MG63 (cell line): Measurements from ENCODE around the gene MYO15B. TPM values are rescaled to one million over a fixed set of nuclear protein-coding genes. Genes with fewer than 3 reads are reported as not detected.

Experiments
- DNase-seq: peaks from one replicate; pipeline ENCODE4 v3.0.0-alpha.2; 2020
- H3K27me3 ChIP-seq: fragments of 250-450 bp; sonication (Bioruptor Pico); 2 replicates; pipeline ENCODE4 v1.5.1; 2020; ENCODE audit warnings: mild to moderate bottlenecking, moderate library complexity
- H3K36me3 ChIP-seq: fragments of 250-450 bp; sonication (Bioruptor Pico); 2 replicates; pipeline ENCODE4 v1.5.1; 2020; ENCODE audit warnings: mild to moderate bottlenecking, moderate library complexity
- H3K4me3 ChIP-seq: fragments of 250-450 bp; sonication (Bioruptor Pico); 2 replicates; pipeline ENCODE4 v1.5.1; 2020; ENCODE audit warnings: mild to moderate bottlenecking, moderate library complexity
- H3K9me3 ChIP-seq: fragments of 250-450 bp; sonication (Bioruptor Pico); 2 replicates; pipeline ENCODE4 v1.5.1; 2020; ENCODE audit warnings: mild to moderate bottlenecking, moderate library complexity
- total RNA-seq: library from RNA; depleted of rRNA; stranded (reverse); fragments of >200 nt; shearing (Covaris generic); gene quantifications from 2 replicates; pipeline ENCODE4 v1.2.3, GENCODE V29; 2014; ENCODE audit warnings: low replicate concordance

The MYO15B gene
- total RNA-seq, 1 experiment from 2014 or later: 4.7 TPM

GRCh38 chr17:75647921-75648320 lies 60.3 kb downstream of the MYO15B start:
- Histone ChIP-seq H3K4me3 (no peak overlapping the region), H3K27me3 (no peaks in the 10 kb centered on the region), H3K9me3 (no peaks in the 10 kb centered on the region), H3K36me3 (peaks cover 25% of the 10 kb centered on the region)
- DNase-seq: no peak

DNA sequence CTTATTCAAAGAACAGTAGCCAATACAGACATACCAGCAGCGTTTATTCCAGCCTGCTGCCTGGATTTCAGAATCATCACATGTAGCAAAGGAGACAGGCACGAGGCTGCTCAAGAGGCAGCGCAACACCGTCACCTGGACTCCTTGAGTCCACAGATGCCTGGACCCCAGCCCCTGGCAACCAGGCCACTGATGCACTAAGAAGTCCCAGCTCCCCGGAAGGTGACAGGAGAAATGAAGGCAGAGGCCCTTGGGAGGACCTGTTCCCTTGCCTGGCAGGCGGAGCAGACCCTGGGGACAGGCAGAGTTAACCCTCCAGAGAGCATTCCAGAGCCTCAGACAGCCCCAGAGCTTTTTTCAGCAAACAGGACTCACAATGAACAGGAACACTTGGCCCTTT lies 62.1 kb downstream of the MYO15B start:
- peaks cover 38% of the 10 kb centered on the region for H3K36me3 ChIP-seq
- H3K4me3 ChIP-seq: no peak overlapping the region
- no peak for DNase-seq
- no peaks in the 10 kb centered on the region for H3K27me3 ChIP-seq
- no peaks in the 10 kb centered on the region for H3K9me3 ChIP-seq

DNA sequence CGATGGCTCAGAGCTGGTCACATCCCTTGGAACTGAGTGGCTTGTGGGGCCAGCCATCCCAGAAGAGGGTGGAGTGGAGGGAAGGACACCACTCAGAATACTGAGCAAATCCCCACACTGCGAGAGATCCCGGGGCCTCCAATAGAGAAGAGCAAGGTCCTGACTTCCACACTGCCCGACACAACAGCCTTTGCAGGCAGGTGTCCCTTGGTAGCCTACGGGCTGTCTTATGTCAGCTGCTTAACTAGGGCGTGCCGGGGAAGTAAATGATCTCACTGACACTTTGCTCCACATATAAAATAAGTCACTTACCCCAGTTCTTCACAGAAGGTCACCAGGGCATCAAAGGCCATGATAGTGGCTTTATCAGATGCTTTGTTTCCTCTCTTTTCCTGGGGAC lies 63.3 kb downstream of the MYO15B start:
- Histone ChIP-seq H3K36me3 (peaks cover 42% of the 10 kb centered on the region), H3K27me3 (no peaks in the 10 kb centered on the region), H3K9me3 (no peaks in the 10 kb centered on the region), H3K4me3 (no peak overlapping the region)
- no peak for DNase-seq

DNA sequence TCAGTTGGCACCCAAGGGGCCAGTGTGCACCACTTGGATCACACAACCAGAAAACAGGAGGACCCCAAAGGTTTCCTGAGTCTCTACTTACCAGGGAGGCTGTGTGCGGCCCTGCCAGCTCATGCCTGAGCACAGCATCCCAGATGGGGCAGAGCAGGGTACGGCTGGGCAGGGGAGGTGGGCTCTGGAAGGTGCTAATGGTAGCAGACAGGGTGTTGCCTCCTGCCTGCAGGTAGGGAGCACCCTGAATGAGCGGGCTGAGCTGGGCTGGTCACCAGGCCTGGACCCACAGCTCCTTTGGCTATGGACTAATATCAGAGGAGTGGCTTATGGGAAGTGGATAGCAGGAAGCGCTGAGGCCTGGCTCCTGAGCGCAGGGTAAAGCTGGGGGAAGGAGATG lies 64.7 kb downstream of the MYO15B start:
- Histone ChIP-seq H3K36me3 (peaks cover 54% of the 10 kb centered on the region), H3K9me3 (no peaks in the 10 kb centered on the region), H3K4me3 (no peak overlapping the region), H3K27me3 (no peaks in the 10 kb centered on the region)
- no peak for DNase-seq

DNA sequence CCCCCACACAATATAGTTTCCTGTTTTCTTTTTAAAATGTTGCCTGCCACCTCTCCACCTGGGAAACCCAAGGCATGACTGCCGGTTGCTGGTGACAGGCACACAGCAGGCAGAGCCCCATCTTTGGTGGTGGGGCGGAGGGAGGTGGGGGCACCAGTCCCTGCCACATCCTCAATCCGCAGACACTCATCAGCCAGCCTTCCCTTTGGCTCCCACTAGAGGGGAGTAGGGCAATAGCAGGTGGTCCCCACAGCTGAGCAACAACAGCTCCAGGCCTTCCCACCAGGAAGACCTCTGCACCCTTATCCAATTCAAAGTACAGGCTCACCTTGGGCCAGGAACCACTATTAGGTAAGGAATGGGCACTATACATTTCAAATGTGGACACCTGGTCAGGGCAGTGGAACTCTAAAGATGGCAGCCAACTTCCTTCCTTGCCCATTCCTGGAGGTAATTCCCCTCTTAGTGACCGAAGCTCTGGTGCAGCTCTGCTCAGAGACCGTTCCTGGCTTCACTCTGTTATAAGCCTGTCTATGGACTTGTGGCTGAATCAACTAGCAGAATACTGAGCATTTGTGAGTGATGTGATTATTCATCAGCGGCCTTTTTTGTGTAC lies 65.4 kb downstream of the MYO15B start:
- Histone ChIP-seq H3K4me3 (no peak overlapping the region), H3K36me3 (peaks cover 54% of the 10 kb centered on the region), H3K9me3 (no peaks in the 10 kb centered on the region), H3K27me3 (no peaks in the 10 kb centered on the region)
- peak; percentile 31 for DNase-seq

DNA sequence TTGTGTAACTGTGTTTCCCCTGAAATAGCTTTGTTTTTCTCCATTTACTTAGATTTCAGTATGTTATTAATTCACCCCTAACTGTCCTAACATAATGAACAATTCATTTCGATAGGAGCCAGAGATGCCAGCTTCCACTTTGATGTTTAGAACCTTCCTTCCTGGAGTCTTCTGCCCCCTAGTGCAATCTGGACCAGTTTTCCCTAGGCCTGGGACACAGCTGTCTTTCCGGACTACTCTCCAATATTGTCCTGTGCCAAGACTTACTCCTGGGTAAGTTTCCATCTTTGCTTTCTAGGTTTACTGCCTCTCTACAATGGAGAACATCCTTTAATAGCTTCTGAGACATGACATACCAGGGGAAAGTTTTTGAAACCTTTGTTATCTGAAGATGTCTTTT lies 66.6 kb downstream of the MYO15B start:
- no peak for DNase-seq
- Histone ChIP-seq H3K27me3 (no peaks in the 10 kb centered on the region), H3K9me3 (no peaks in the 10 kb centered on the region), H3K4me3 (no peak overlapping the region), H3K36me3 (peaks cover 54% of the 10 kb centered on the region)

DNA sequence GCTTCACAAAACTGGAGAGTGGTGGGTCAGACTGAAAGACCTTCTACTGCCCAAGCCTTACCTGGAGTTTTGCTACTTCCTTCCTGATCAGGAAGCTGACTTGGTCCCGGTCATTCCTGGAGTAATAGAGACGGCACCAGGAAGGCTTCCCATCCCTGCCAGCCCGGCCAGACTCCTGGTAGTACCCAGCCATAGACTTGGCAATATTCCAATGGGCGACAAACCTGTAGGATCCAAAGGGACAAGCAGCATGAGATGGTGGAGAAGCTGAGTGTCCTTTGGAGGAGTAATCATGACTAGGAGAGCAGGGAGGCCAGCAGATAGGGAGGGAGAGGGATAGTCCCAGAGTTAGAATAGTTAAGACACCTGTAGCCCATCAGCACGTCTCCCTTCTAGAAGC lies 70.6 kb downstream of the MYO15B start:
- Histone ChIP-seq H3K36me3 (peaks cover 45% of the 10 kb centered on the region), H3K4me3 (no peak overlapping the region), H3K27me3 (no peaks in the 10 kb centered on the region), H3K9me3 (no peaks in the 10 kb centered on the region)
- DNase-seq: no peak

- no peak for DNase-seq
- H3K27me3 ChIP-seq: no peaks in the 10 kb centered on the region
- H3K9me3 ChIP-seq: no peaks in the 10 kb centered on the region
- H3K36me3 ChIP-seq: peaks cover 34% of the 10 kb centered on the region
- H3K4me3 ChIP-seq: no peak overlapping the region
Observed at GRCh38 chr17:75661531-75661930, 73.9 kb downstream of the MYO15B start.

DNA sequence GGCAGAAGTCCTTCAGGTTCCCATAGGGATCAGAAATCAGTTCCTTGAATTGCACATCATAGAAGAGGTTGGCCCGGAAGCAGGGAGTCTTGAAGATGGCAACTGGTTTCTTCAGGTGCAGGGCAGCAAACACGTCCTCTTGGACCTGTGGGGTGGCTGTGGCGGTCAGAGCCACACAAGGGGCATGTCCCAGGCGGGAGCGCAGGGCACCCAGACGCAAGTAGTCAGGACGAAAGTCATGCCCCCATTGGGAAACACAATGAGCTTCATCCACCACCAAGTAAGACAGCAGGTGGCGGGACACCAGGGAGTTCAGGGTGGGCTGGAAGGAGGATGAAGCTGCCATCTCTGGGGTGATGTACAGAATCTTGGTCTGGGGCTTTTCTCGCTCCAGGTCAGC lies 74.9 kb downstream of the MYO15B start:
- H3K27me3 ChIP-seq: no peaks in the 10 kb centered on the region
- DNase-seq: no peak
- H3K36me3 ChIP-seq: peaks cover 30% of the 10 kb centered on the region
- no peak overlapping the region for H3K4me3 ChIP-seq
- H3K9me3 ChIP-seq: no peaks in the 10 kb centered on the region

- no peak for DNase-seq
- no peaks in the 10 kb centered on the region for H3K27me3 ChIP-seq
- no peak overlapping the region for H3K4me3 ChIP-seq
- H3K36me3 ChIP-seq: peaks cover 38% of the 10 kb centered on the region
- H3K9me3 ChIP-seq: no peaks in the 10 kb centered on the region
Observed at GRCh38 chr17:75664099-75664549, 76.5 kb downstream of the MYO15B start.

DNA sequence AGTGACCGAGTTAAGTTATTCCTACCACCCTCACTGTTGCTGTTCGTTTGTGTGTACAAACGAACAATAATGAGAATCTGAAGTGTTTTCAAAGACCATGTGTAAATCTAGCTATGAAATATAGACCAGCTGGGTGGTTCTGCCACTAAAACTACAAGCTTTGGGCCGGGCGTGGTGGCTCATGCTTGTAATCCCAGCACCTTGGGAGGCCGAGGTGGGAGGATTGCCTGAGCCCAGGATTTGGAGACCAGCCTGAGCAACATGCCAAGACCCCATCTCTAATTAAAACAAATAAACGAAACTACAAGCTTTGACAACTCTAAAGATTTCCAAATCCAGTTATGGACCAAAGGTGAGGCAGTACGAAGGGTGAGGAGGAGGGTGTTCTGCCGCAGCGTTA lies 78.4 kb downstream of the MYO15B start:
- H3K9me3 ChIP-seq: no peaks in the 10 kb centered on the region
- no peaks in the 10 kb centered on the region for H3K27me3 ChIP-seq
- H3K4me3 ChIP-seq: peak overlapping the region; percentile 98
- DNase-seq: no peak
- H3K36me3 ChIP-seq: peaks cover 51% of the 10 kb centered on the region

DNA sequence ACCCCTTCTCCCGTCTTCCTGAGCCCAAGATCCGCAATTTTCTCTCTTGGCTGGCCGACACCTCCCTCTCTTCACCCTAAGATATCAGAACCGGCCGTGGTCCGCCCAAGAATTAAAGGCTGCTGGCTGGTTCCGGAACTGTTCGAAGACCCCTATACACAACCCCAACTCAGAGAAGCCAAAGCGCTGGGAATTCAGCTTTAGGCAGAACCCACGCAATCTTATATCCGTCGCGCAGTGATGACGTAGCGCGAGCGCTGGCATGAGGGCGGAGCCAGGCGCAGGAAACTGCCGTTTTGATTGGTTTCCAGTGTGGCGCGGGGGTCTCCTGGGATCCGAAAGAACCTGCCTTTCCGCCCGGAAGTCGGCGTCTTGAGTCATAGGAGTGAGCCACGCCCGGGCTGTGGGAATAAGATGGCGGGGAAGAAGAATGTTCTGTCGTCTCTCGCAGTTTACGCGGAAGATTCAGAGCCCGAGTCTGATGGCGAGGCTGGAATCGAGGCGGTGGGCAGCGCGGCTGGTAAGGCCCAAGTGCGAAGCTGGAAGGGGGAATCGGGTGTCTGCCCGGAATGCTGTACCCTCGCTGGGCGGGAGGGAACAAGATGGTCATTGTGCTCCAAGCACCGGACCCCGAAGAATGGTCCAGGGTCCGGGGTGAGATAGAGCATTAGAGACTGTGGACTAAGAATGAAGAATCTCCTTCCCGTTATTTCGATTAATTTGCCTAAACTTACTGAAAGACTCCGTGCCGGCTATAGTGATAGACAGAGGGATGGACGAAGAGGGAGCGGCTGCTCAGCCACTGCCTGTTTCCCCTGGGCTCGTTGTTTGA lies 79.6 kb downstream of the MYO15B start, which contains the start of the genes RECQL5 and SAP30BP:
TSS of gene RECQL5 (minus strand) at position 196 of the 832 bp plus-strand sequence. CDS start 597 bp downstream, outside the sequence.
TSS of gene SAP30BP (plus strand) at position 380 of the 832 bp plus-strand sequence. CDS start at position 415, 35 bp downstream.
- H3K36me3 ChIP-seq: peaks cover 56% of the 10 kb centered on the region
- no peaks in the 10 kb centered on the region for H3K9me3 ChIP-seq
- DNase-seq: peak; percentile 98

GRCh38 chr17:75667825-75668224 lies 80.2 kb downstream of the MYO15B start:
- H3K27me3 ChIP-seq: no peaks in the 10 kb centered on the region
- DNase-seq: no peak
- no peaks in the 10 kb centered on the region for H3K9me3 ChIP-seq
- peak overlapping the region; percentile 98 for H3K4me3 ChIP-seq
- H3K36me3 ChIP-seq: peaks cover 54% of the 10 kb centered on the region

More for the DNA sequence above, 79.6 kb downstream of the MYO15B start, which contains the start of the genes RECQL5 and SAP30BP:
- no peaks in the 10 kb centered on the region for H3K27me3 ChIP-seq
- peak within 1 kb of the TSS; percentile 98 for H3K4me3 ChIP-seq

DNA sequence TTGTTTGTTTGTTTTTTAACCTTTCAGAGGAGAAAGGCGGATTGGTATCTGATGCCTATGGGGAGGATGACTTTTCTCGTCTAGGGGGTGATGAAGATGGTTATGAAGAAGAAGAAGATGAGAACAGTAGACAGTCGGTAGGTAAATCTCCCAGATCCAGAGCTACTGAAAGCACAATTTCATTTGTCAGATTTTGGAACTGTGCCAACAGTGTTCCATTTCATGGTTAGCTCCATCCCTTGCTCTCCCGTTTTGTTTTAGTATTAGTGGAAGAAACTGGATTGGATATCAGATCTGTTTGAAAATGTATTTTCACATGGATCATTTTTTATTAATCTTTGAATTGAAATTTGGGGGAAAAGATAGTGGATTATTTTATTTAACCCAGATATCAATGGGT lies 80.9 kb downstream of the MYO15B start:
- H3K9me3 ChIP-seq: no peaks in the 10 kb centered on the region
- no peaks in the 10 kb centered on the region for H3K27me3 ChIP-seq
- DNase-seq: no peak
- peak overlapping the region; percentile 98 for H3K4me3 ChIP-seq
- peaks cover 55% of the 10 kb centered on the region for H3K36me3 ChIP-seq

- no peaks in the 10 kb centered on the region for H3K9me3 ChIP-seq
- no peaks in the 10 kb centered on the region for H3K27me3 ChIP-seq
- DNase-seq: no peak
- H3K36me3 ChIP-seq: peaks cover 59% of the 10 kb centered on the region
- H3K4me3 ChIP-seq: no peak overlapping the region
Observed at GRCh38 chr17:75670868-75671267, 83.3 kb downstream of the MYO15B start.

GRCh38 chr17:75672011-75672410 lies 84.4 kb downstream of the MYO15B start:
- H3K27me3 ChIP-seq: no peaks in the 10 kb centered on the region
- no peak overlapping the region for H3K4me3 ChIP-seq
- DNase-seq: no peak
- H3K36me3 ChIP-seq: peaks cover 68% of the 10 kb centered on the region
- no peaks in the 10 kb centered on the region for H3K9me3 ChIP-seq

DNA sequence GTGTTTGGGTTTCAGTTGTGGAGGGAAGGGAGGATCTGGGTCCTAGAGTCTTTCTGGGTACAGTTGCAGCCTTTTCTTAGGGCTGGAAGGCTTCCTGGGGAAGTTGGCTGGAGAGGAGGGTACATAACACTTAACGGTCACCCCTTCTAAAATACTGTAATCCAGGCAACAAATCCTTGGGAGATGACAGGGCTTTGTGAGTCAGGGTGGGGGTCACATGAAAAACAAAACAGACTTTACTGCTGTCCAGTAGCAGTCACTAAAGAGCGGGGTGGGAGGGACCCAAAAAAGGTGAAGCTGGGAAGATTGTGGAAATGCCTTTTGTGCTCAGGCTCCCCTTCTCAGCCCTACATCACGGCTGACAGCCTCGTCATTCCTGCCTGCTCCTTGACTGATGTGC lies 85.9 kb downstream of the MYO15B start:
- H3K4me3 ChIP-seq: no peak overlapping the region
- H3K27me3 ChIP-seq: no peaks in the 10 kb centered on the region
- H3K9me3 ChIP-seq: no peaks in the 10 kb centered on the region
- peaks cover 71% of the 10 kb centered on the region for H3K36me3 ChIP-seq
- DNase-seq: no peak
